Eye (tissue), 1 donor: ENCODE results near the gene GPR142.

ENCODE experiments used
- DNase-seq: peaks from one replicate; pipeline ENCODE4 v3.0.0-alpha.2; 2015

Gene GPR142

GRCh38 chr17:74345433-74346241 lies 21.7 kb upstream of the GPR142 start:
- no peak for DNase-seq

- no peak for DNase-seq
Measured at GRCh38 chr17:74347646-74348045, 19.7 kb upstream of the GPR142 start.

GRCh38 chr17:74349120-74349519 lies 18.2 kb upstream of the GPR142 start:
- DNase-seq, result no peak

GRCh38 chr17:74350486-74350885 lies 16.8 kb upstream of the GPR142 start:
- no peak for DNase-seq

GRCh38 chr17:74351552-74352210 lies 15.6 kb upstream of the GPR142 start:
- peak; percentile 60 for DNase-seq

GRCh38 chr17:74353446-74354060 lies 13.8 kb upstream of the GPR142 start:
- DNase-seq, result no peak

- DNase-seq, result peak; percentile 82
Measured at GRCh38 chr17:74354123-74354522, 13.2 kb upstream of the GPR142 start.

GRCh38 chr17:74354561-74354960 lies 12.7 kb upstream of the GPR142 start:
- DNase-seq, result no peak

- DNase-seq, result no peak
Measured at GRCh38 chr17:74355065-74355464, 12.2 kb upstream of the GPR142 start.

- peak; percentile 53 for DNase-seq
Measured at GRCh38 chr17:74356646-74357465, 10.4 kb upstream of the GPR142 start.

GRCh38 chr17:74357466-74357809 lies 9.9 kb upstream of the GPR142 start:
- no peak for DNase-seq

- DNase-seq, result no peak
Measured at GRCh38 chr17:74358697-74359096, 8.6 kb upstream of the GPR142 start.

- no peak for DNase-seq
Measured at GRCh38 chr17:74359916-74360315, 7.4 kb upstream of the GPR142 start.

- DNase-seq, result no peak
Measured at GRCh38 chr17:74360899-74361229, 6.4 kb upstream of the GPR142 start.

GRCh38 chr17:74361230-74362068 lies 5.9 kb upstream of the GPR142 start, which contains the start of gene BTBD17:
Gene BTBD17, minus strand, starts transcription at chr17:74361868. Its CDS starts 49 bp downstream, at chr17:74361819.
- DNase-seq, result peak; percentile 92

- no peak for DNase-seq
Measured at GRCh38 chr17:74362069-74362405, 5.3 kb upstream of the GPR142 start.

- DNase-seq, result peak; percentile 40
Measured at GRCh38 chr17:74362810-74363498, 4.4 kb upstream of the GPR142 start.

- peak; percentile 85 for DNase-seq
Measured at GRCh38 chr17:74368341-74369081, 1.2 kb downstream of the GPR142 start.

GRCh38 chr17:74369221-74369620 lies 1.9 kb downstream of the GPR142 start:
- no peak for DNase-seq

- DNase-seq, result no peak
Measured at GRCh38 chr17:74369665-74370490, 2.6 kb downstream of the GPR142 start.
